ENCODE results near the gene ELAVL1. TPM values are rescaled to one million over a fixed set of nuclear protein-coding genes. Genes with fewer than 3 reads are reported as not detected.

The ELAVL1 gene
- total RNA-seq, 1 donor from 2014 or later = 50.5 TPM

DNA sequence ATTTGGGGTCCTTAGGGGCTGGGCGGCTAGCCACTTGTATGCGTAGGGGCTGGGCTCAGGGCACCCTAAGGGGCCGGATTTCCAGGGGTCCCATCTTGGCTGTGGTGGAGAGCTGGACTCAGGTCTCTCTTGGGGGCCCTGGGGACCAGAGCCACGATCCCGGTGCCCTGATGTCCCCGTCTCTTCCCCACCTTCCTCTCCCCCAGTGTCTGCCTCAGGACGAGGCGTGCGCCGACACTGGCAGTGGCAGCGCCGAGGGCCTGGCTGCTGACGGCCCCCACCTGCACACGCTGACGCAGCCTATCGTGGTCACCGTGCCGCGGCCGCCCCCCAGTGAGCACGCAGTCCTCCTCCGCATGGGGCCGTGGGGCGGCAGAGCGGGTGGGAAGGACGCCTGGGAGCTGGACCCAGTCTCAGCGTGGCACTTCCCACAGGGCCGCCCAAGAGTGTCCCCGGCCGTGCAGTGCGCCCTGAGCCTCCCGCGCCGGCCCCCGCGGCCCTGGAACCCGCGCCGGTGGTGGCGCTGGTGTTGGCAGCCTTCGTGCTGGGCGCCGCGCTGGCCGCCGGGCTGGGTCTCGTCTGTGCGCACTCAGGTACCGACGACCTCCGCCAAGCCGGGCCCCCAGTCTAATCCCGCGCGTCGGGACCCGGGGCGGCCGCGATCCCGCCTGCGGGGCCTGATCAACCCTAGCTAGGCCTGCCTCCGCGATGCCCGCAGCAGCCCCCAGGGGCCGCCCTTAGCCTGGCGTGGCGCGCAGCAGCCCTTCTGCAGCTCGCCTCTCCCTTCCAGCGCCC, 88.0 kb downstream of the ELAVL1 start:
- no peaks in the 10 kb centered on the region for H3K9me3 ChIP-seq (replicated peaks)
- H3K27ac ChIP-seq (replicated peaks) = peak overlapping the region; percentile 83
- no peak for DNase-seq
- peaks cover 55% of the 10 kb centered on the region for H3K27me3 ChIP-seq (ENCODE audit: low read depth)
- TF ChIP-seq, protein P1, sequence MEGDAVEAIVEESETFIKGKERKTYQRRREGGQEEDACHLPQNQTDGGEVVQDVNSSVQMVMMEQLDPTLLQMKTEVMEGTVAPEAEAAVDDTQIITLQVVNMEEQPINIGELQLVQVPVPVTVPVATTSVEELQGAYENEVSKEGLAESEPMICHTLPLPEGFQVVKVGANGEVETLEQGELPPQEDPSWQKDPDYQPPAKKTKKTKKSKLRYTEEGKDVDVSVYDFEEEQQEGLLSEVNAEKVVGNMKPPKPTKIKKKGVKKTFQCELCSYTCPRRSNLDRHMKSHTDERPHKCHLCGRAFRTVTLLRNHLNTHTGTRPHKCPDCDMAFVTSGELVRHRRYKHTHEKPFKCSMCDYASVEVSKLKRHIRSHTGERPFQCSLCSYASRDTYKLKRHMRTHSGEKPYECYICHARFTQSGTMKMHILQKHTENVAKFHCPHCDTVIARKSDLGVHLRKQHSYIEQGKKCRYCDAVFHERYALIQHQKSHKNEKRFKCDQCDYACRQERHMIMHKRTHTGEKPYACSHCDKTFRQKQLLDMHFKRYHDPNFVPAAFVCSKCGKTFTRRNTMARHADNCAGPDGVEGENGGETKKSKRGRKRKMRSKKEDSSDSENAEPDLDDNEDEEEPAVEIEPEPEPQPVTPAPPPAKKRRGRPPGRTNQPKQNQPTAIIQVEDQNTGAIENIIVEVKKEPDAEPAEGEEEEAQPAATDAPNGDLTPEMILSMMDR (IDR thresholded peaks at IDR 0.05; ENCODE audit: borderline replicate concordance) = peak; percentile 61
- H3K4me3 ChIP-seq = peak overlapping the region; percentile 63
- intact Hi-C loops (cut with micrococcal nuclease) = no loop called here
- H3K4me1 ChIP-seq = peaks cover 65% of the 10 kb centered on the region
- H3K36me3 ChIP-seq = peaks cover 21% of the 10 kb centered on the region

DNA sequence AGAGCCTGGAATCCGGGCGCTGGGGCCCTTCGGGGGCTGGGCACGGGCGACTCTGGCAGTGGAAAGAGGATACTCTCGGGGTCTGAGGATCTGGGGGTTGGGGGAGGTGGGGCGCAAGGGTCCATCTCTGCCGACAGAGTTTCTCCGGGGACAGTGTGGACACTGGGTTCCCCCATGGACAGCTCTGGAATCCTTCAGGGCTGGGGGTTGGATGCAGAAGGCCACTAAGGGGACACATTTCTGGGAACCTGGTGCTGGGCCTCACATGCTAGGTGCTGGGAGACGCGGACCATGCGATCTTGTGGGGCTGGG, 88.5 kb downstream of the ELAVL1 start:
- H3K4me3 ChIP-seq = peak overlapping the region; percentile 63
- intact Hi-C loops (cut with micrococcal nuclease) = no loop called here
- TF ChIP-seq, protein P1 (IDR thresholded peaks at IDR 0.05; ENCODE audit: borderline replicate concordance) = no peak
- peak overlapping the region; percentile 83 for H3K27ac ChIP-seq (replicated peaks)
- H3K27me3 ChIP-seq (ENCODE audit: low read depth) = peaks cover 55% of the 10 kb centered on the region
- peaks cover 22% of the 10 kb centered on the region for H3K36me3 ChIP-seq
- H3K4me1 ChIP-seq = peaks cover 60% of the 10 kb centered on the region
- no peaks in the 10 kb centered on the region for H3K9me3 ChIP-seq (replicated peaks)
- no peak for DNase-seq

DNA sequence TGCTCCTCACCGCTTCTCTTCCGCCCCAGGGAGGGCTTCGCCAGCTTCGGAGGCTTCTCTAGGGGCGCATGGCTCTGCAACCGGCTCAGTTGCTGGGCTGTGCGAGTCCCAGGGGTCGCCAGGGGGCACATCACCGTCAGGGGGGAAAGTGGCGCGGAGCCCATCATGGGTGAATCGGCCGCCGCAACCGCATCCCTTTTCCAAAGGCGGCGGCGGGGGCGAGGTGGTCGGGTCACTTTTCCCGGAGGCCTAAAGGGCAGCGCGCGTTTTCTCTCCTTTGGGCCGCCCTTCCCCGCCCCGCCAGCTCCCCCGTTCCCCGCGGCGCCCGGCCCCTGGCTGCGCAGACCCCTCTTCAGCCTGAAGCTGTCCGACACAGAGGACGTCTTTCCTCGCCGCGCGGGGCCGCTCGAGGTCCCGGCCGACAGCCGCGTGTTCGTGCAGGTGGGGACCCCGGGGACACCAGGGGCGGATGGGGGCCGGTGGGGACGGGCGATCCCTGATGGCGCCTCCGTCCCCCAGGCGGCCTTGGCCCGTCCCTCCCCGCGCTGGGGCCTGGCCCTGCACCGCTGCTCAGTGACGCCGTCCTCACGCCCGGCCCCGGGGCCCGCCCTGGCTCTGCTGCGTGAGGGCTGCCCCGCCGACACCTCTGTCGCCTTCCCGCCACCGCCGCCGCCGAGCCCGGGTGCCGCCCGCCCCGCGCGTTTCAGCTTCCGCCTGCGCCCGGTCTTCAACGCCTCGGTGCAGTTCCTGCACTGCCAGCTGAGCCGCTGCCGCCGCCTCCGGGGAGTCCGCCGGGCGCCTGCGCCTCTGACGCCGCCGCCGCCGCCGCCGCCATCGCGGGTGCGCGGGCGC, 89.1 kb downstream of the ELAVL1 start:
- intact Hi-C loops (cut with micrococcal nuclease) = no loop called here
- TF ChIP-seq, protein P1 (IDR thresholded peaks at IDR 0.05; ENCODE audit: borderline replicate concordance) = no peak
- peak overlapping the region; percentile 63 for H3K4me3 ChIP-seq
- H3K4me1 ChIP-seq = peaks cover 54% of the 10 kb centered on the region
- no peaks in the 10 kb centered on the region for H3K9me3 ChIP-seq (replicated peaks)
- peaks cover 55% of the 10 kb centered on the region for H3K27me3 ChIP-seq (ENCODE audit: low read depth)
- H3K27ac ChIP-seq (replicated peaks) = peak overlapping the region; percentile 83
- DNase-seq = no peak
- peaks cover 24% of the 10 kb centered on the region for H3K36me3 ChIP-seq

DNA sequence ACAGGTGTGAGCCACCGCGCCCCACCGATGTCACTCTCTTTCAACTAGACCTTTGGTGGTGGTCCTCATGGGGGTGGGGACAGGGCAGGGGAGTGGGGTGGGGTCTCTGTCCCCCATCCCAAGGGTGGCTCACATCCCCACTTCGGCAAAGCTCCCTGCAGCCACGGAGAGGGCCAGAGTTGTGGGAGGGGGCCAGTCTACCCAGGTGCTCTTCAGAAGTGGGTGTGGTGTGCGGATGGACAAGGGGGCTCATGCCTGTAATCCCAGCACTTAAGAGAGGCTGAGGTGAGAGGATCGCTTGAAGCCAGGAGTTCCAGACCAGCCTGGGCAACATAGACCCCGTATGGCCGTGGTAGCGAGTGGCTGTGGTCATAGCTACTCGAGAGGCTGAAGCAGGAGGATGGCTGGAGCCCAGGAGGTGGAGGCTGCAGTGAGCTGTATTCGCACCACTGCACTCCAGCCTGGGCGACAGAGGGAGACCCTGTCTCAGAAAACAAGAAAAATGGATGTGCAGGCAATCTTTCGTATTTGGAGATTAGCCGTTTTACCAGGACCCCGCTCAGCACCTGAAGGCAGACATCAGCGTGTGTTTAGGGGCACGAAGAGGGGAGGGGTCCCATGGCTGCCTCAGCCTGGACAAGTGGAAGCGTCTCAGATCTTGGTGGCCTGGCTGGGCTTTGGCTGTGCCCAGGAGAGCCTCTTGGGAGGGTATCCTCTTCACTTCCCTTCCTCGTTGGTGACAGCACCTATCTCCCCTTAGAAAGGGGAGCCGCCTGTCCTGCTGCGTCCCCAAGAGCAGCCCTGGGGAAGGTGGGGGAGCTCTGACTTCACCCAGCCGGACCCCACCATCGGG, 90.0 kb downstream of the ELAVL1 start:
- TF ChIP-seq, protein P1 (IDR thresholded peaks at IDR 0.05; ENCODE audit: borderline replicate concordance) = no peak
- Histone ChIP-seq H3K27ac (replicated peaks) (no peak overlapping the region), H3K9me3 (replicated peaks) (no peaks in the 10 kb centered on the region), H3K4me3 (peak overlapping the region; percentile 63), H3K36me3 (peaks cover 32% of the 10 kb centered on the region), H3K4me1 (peaks cover 49% of the 10 kb centered on the region), H3K27me3 (ENCODE audit: low read depth) (peaks cover 55% of the 10 kb centered on the region)
- no peak for DNase-seq
- intact Hi-C loops (cut with micrococcal nuclease) = no loop called here

DNA sequence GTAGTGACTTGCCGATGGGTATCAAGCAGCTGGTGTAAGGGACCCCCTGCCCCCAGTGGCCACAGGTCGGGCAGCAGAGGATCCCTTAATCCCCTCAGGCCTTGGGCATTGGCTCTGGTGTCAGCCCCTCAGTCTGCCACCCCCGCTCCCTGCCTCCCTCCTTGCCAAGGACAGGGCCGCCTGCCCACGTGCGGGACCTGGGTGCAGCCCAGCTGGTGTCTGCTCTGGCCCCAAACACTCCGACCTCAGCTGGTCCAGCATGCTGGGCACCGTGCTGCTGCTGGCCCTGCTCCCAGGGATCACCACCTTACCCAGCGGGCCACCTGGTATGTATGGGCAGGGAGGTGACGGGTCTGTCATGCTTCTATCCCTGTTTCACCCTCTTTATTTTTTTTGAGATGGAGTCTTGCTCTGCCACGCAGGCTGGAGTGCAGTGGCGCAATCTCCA, 90.8 kb downstream of the ELAVL1 start, which contains the start of gene TGFBR3L:
Gene TGFBR3L (plus strand): TSS at position 233 of the 448 bp plus-strand sequence.
- Histone ChIP-seq H3K36me3 (peaks cover 40% of the 10 kb centered on the region), H3K4me3 (no peak within 1 kb of the TSS), H3K4me1 (peaks cover 45% of the 10 kb centered on the region), H3K27me3 (ENCODE audit: low read depth) (peaks cover 55% of the 10 kb centered on the region), H3K27ac (replicated peaks) (no peak within 1 kb of the TSS), H3K9me3 (replicated peaks) (no peaks in the 10 kb centered on the region)
- TF ChIP-seq, protein P1 (IDR thresholded peaks at IDR 0.05; ENCODE audit: borderline replicate concordance) = no peak
- intact Hi-C loops (cut with micrococcal nuclease) = no loop called here
- no peak for DNase-seq

All from left ventricle myocardium inferior (tissue), 1 donor.